NCI-H345 treated with DMSO at 0.1 percent for 48 hours (cell line): ENCODE measurements around the gene NR2F1.

ENCODE experiments used
- DNase-seq: peaks from one replicate; lab custom pipeline; 2025; ENCODE audit not compliant: unreplicated experiment; lab: John Stamatoyannopoulos, UW

NR2F1 gene

DNA sequence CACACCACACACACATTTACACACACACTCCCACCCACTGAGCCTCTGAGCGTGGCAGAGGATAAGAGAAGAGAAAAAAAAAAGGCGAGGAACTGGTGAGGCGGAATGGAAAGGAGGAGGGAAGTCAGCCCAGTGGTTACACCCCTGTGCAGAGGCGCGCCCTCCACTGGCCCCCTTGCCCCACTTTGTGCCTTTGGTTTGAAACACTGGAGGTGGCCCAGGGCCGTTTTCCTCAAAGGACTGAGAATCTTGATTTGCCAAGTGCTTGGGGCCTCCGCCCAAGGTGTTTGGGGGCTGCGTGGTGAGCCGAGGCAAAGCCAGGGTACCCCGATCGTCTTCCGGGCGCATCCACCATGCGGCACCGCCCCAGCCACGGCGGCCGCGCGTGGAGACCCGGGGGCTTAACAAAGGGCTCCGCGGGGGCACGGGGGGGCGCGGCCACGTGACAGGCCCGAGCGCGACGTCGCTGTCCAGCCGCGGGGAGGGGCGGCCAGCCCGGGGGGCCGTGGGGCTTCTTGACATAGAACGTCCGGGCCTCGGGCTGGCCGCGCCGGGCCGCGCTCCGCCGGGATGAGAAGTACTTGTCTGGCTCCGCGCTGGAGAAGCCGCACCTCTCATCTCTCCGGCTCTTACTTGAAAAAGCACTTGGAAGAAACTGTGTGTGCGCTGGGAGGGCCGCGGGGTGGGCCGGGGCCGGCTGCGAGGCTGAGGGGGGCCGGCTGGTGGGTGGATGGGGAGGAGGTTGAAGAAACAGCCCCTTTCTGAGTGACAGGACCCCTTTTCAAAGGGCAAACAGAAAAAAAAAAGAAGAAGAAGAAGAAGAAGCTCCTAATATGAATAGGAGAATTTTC lies 21.0 kb downstream of the NR2F1 start:
- no peak for DNase-seq

DNA sequence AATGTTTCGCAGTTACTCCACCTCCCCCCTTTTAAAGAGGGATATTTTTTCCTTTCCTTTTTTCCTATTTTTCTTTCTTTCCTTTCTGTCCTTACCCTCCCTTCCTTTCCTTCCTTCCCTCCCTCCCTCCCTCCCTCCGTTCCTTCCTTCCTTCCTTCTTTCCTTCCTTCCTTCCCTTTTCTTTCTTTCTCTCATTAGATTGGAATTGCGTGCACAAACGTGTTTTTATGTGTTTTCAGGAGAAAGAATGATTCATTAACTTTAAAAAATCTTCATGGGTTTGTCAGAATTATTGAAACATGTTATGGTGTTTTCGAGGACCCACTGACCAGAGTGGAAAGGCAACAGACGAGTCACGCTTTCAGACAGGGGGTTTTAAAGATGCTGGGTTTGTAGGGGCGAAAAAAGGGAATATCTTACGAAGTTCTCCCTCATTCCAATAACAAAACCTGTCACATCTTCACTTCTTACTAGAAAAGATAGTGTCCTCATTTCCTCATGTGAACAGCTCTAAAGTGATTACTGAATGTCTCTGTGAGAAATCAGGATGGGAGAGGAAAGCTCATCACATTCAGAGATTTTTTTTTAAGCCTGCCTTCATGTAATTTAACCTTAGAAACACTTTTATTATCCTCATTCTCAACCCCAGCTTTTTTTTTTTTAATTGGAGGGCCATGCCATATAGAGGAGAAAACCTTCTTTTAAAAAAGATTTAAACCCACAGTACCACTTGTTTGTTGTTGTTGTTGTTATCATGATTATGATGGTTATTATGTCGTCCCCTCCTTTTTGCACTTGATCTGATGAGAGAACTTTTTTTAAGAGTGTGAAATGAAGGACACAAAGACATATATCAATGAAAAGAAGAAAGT lies 21.9 kb downstream of the NR2F1 start:
- no peak for DNase-seq

DNA sequence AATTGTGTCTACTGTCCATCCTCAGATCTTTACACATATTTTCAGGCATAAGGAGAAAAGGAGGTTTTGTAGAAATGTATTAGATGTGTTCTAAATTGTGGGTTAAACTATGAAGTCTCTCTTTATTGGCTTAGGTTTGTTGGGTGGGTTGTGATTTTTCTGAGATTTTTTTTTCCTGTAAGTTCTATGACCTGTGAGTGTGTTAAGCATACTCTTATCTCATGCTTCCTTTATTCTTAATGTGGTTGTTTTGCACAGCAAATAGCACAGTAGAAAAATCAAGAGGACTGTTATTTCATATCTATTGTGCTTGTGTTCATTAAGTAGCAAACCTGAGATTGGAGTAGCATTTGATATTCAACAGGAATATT lies 23.3 kb downstream of the NR2F1 start:
- no peak for DNase-seq

DNA sequence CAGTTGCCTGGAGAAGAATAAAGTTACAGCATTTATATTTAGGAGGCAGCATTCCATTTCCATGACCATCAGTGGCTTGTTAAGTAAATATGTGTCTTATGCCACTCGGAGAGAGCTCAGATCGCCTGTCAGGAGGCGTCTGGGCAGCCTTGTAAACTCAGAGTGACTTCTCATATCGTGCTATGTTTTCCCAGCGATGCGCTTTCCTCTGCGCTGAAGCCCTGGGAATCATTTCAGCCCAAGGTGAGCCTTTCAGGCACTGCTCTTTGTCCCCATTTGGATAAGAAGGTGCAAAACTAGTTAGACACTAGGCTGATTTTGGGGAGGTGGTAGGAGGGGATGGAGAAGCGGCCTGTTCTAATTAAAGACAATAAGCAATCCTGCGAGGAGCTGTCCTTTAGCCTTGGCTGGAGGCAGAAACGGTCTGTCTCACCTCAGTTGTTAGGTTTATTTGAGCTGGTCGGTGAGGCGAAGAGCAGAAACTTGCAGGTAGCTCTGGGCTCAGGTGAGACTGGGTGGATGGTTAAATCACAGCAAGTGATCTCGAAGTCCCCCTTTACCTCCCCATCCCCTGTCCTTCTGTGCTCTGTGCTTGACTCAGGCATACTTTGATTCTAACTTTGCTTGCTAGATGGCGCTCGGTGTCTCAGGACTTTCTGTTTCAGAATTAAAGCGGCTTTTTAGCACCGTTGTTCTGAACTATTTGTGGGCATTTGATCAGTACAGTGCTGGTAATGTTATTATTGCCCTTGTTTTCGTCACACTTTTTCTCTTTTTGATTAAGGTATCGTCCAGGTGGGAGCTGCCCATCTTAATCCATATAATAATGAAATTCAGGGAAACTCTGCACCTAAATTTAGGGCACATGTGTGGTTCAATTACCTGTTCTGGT lies 24.6 kb downstream of the NR2F1 start:
- DNase-seq = peak; percentile 18

DNA sequence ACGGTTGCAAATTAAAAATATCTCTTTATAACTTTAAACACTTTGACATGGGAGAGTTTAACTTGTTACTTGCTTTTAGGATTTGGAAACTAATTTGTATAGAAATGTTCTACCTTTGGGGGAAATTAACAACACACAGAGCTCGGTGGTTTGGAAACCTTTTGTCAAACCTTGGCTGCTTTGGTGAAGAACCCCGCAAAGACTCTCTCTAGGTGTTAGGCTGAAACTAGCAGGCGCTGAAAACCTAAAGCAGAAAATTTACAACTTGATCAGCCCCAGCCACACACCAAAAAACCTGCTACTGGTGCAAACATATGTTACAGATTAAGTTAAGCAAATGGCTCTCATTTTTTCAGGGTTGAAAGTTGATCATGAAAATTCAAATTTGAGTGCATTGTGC lies 25.8 kb downstream of the NR2F1 start:
- no peak for DNase-seq

DNA sequence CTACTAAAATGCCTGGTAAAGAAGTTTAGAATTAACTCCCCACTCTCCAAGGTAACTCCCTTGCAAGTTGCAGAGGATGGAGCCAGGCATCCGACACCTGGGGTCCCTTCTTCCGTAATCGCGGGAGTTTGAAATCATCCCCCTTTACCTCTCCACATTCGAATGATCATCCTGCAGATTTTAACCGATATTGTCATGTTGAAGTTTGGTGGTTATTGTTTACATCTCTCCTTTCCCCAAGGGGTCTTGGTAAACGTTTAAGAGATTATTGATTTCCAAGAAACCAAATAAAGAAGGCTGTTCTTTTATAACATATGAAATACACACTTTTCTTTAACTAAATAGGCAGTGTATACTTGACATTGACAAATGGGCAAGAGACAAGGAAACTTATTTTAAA lies 26.7 kb downstream of the NR2F1 start:
- no peak for DNase-seq

DNA sequence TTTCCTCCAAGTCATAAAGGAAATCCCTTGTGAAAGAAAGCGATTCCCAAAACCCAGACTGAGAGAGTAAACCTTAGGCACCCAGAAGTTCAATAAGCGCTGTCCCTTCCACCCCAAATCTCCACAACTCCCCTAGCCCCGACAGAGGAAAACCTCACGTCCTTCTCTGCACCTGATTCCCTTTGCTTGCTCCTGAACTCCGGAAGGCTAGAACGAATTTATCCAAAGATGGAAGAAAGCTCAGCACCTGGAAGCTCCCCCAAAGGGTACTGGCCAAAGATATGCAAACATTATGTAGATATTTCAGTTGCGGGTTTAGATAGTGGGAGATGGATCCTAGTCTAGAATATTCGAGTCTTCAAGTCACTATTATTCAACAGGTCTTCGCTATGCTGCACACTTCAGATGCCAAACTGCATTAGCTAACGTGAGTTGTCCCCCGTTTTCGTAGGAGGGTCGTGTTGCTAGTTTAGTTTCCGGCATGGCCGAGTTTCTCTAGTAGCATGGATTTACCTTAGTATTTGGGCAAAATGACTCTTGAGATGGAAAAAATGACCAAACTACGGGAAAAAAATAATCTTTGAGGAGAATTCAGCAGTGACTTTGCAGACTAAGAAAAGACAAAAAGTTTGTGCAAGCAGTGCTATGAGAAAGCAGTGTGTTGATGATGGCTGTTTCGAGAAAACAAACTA lies 27.7 kb downstream of the NR2F1 start:
- DNase-seq = no peak

DNA sequence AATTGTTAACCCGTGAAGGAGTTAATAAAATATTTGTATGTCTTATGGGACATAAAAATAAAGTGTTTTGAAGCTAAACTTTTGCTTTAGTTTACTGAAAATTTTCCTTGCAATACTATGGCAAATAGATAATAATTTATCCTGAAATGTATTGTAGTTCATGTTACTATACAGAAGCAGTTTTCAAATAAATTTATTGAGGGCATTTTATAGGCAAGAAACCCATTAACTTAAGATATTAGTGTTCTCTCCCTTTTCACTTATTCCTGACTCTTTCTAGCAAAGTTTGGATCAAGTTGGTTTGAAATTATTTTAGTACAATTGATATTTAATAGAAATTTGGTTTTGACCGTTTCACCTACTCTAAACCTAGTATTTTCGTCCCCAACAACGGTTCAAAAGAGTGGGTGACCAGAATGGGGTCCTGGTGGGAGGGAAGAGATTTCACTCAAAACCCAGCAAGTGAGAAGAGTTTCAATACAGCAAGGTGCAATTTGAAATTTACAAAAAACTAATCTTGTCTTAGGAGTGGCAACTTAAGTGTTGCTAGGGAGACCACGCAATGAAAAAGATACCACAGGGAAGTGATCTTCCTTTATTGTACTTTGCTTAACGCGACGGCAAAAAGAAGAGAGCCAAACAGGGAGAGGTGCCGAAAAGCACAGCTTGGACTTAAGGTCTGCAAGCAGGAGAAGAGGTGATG lies 28.4 kb downstream of the NR2F1 start:
- no peak for DNase-seq

DNA sequence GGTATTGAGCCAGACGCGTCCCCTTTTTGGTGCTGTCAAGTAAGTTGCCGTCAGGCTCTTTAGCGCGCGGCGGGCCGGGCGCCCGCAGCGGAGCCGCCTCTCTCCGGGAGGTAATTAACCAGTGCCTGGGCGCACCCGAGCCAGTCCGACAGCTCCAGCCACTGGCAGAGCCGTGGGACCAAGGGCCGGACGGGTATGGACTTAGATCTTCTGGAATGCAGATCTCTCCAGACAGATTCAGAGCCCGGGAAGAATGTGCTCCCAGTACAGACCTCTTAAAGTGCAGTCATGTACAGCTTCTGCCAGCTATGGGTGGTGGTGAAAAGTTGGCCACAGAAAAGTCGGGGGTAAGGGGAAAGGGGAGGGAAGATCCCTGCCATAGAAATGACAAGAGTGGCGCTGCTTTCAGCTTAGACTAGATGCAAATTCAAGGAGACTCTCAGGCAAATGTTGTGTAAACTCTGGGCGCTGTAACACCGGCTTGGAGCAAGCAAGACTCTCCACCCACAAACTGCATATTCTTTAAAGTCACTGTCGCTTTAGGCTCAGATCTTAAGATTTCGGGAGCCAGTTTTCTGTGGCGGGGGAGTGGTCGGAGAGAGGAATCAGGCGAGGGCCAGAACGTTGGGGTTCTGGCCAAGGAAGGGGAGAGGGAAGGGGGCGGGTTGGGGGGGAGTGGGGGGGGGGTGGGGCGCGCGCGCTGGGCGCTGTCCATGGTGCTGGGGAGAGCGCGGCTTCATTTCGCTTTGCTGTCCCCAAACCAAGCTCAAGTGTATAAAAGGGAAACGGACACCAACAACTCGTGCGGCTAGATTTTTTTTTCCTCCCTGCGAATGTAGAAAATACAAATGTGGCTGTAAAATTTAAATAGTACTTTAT lies 29.2 kb downstream of the NR2F1 start:
- peak; percentile 11 for DNase-seq

DNA sequence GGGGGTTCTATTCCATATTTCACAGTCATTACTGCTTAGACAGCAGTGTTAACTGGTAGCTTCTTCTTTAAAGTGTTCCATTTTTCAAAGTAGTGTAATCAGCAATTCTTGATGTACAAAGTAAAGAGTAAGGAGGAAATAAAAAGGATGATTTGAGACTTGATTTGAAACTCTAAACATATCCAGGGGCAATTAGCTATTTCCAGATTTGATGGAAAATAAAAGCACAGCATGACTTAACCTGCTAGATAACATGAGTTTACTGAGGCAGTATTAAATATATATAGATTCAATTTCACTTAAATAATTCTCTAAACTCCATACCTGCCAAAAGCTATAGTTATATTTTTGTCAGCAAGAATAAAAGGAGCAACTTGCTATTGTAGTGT lies 29.8 kb downstream of the NR2F1 start:
- DNase-seq = no peak

DNA sequence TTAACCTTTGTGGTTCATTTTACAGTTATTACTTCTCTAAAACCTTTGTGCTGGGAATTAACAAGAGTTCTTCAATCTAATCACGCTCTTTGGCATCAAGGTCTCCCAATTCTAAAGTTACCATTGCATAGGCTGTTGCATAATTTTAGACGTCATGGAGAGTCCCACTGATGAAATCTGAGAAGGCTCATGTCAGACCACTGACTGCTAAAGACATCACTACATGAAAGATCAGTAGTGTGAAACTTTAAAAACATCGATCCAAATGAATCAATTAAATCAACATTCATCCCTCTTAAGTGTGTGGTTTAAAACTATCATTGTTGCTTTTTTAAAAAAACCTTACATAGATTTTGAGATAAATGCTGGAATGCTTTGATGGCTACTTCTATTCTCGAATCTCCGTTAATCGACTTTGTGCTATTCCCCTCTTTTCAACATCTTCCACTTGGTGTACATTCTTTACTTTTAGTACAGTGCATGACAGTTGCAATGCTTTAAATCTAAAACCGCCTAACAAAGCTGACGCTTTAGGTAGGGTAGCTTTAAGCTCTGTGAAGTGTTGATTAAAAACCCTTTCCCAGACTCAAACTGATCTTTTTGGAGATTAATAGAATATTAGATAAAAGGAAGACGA lies 33.6 kb downstream of the NR2F1 start:
- DNase-seq = no peak

DNA sequence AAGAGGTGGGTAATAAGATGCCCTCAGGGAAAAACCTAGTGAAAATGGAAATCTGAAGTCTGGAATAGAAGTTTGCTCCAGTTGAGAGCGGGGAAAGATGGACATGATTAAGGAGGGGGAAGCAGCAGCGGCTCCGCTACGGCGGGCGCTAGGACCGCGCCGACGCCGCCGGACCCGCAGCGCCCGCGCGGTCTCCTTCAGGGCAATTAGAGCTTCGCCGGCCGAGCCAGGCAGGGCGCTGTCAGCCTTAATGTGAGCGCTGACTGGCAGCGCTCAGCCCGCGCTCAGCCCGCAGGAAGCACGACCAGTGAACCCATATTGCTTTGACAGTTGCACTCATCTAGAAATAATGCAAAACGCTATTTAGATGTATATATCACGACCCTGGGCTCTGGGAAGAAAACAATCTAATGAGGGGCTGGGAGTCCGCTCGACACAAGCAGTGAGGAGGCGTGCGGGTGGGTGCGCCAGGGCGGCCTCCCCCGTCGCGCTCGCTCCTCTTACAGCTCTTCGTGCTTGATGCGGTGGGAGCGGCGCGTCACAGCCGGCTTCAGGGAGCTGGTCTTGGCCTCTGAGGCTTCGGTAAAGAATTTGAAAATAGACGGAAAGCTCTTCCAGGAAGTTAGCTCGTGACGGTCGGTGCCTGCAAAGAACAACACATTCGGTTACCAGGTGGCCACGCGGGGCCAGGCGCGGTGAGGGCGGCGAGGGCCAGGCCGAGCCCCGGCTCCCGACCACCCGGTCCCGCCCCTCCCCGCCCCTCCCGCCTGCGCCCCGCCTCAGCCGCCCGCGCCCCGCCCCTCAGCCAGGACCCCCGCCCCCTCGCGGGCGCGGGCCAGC lies 37.7 kb downstream of the NR2F1 start:
- peak; percentile 62 for DNase-seq

DNA sequence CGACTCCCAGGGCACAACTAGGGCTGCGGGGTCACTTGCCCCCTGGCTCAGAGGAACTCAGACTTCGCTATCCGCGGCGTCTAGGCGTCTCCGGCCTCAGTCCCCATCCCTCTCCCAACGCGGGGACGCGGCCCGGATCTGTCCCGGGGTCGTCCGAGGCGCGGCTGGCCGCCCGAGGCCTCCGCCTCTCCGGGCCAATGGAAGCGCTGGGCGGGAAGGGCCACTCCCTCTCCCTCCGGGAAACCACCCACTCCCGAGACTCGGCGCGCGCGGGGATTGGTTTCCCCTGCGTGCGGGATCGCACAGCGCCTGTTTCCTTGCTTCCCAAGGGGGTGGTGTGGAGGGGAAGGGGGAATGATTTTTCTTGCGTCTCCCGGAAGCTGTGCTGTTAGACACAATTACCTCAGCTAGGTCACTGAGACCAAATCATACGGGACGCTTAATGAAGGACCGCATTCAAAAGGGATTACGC lies 38.3 kb downstream of the NR2F1 start:
- peak; percentile 69 for DNase-seq

DNA sequence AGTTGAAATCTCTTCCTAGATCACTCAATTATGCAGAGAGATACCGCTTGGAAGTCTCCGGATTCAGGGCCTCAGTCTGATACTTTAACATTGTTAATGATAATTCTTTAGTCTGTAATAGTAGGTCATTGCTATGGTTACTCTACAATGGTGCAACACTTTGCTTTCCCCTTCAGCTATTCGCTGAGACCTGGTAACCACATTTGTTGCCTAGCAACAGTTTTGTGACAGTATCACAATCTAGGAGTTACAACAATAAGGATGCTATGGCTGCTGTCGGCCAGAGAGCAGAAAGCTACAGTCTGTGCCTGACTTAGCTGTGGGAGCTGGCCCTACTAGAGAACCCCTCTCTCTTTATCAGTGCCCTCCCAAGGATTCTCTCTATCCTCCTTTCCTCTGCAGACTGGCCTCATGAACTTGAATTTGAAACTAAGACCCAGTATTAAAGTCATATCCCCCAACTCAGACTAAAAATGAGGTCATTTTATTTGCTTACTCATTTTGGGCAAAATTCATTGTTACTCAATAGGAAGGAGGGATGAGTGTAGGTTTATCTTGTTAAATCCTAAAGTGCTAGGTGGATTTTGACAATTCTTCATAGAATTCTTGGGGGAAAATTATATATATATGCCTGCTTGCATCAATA lies 39.3 kb downstream of the NR2F1 start:
- DNase-seq = no peak

DNA sequence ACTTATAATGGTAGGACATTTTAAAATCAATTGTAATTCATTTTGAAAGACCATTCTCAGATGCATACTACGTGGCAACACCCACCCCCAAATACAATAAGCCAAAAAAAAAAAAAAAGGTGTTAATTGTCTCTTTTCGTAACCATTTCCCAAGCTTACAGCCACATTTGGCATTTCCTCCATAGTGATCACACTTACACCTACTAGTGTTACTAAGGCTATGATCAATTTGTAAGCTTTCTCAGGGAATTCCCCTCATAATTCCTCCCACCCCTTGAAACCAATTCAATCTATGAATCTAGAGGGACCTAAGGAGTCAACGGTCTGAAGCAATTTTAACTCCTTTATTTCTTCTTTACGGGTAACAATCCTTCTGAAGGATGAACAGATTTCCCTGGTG lies 40.1 kb downstream of the NR2F1 start:
- no peak for DNase-seq

DNA sequence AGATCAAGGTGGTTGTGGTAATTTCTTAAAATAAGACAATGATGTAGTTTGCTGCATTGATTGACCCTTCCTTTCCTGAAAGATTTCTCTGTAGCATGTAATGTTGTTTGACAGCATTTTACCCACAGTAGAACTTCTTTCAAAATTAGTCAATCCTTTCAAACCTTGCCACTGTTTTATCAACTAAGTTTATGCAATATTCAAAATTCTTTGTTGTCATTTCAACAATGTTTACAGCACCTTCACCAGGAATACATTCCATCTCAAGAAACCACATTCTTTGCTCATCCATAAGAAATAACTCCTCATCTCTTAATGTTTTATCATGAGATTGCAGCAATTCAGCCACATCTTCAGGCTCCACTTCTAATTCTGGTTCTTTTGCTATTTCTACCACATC lies 43.8 kb downstream of the NR2F1 start:
- DNase-seq = no peak

DNA sequence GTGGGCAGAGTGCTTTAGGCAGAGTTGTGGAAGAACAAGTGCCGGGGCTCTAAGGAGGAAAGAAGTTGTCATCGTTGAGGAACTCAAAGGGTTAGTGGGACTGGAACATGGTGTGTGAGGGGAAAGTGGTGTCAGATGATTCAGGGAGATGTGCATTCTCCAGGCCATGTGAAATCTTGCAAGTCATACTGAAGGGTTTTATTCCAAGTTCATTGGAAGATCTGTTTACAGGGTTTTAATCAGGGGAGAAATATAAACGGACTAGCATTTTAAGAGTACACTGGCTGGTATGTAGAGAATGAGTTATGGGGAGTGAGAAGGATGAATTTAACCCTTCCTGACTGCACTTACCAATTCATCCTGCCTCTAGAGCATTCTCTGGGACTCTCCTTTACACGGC lies 49.3 kb downstream of the NR2F1 start:
- DNase-seq = no peak
